Measurements from ENCODE around the gene SERPINB3.

SERPINB3 gene

GRCh38 chr18:63697097-63697660 is 35.5 kb upstream of the SERPINB3 start:
- TF ChIP-seq, protein P1, sequence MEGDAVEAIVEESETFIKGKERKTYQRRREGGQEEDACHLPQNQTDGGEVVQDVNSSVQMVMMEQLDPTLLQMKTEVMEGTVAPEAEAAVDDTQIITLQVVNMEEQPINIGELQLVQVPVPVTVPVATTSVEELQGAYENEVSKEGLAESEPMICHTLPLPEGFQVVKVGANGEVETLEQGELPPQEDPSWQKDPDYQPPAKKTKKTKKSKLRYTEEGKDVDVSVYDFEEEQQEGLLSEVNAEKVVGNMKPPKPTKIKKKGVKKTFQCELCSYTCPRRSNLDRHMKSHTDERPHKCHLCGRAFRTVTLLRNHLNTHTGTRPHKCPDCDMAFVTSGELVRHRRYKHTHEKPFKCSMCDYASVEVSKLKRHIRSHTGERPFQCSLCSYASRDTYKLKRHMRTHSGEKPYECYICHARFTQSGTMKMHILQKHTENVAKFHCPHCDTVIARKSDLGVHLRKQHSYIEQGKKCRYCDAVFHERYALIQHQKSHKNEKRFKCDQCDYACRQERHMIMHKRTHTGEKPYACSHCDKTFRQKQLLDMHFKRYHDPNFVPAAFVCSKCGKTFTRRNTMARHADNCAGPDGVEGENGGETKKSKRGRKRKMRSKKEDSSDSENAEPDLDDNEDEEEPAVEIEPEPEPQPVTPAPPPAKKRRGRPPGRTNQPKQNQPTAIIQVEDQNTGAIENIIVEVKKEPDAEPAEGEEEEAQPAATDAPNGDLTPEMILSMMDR (IDR thresholded peaks at IDR 0.05; ENCODE audit: control extremely low read depth, extremely low read depth, low read depth, missing control alignments) = no peak
- DNase-seq (ENCODE audit: extremely low spot score) = no peak
- CTCF ChIA-PET = no interaction called here
- POLR2A ChIA-PET = no interaction called here

DNA sequence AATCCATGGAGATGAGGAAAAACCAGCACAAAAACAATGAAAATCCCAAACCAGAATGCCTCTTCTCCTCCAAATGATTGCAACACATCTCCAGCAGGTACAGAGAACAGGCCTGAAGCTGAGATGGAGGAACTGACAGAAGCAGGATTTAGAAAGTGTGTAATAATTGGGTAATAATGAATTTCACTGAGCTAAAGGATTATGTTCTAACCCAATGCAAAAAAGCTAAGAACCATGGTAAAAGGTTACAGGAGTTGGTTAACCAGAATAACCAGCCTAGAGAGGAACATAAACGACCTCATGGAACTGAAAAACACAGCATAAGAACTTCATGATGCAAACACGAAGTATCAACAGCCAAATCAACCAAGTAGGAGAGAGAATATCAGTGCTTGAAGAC is 27.4 kb upstream of the SERPINB3 start:
- no peak for DNase-seq (ENCODE audit: extremely low spot score)
- ChIA-PET POLR2A (no interaction called here), CTCF (interaction anchor here (1.3 kb wide), 1 partner anchor 14 kb away, joined by 4 read pairs; no protein-coding TSS in a partner anchor)
- TF ChIP-seq, protein P1 (IDR thresholded peaks at IDR 0.05; ENCODE audit: control extremely low read depth, extremely low read depth, low read depth, missing control alignments) = no peak

DNA sequence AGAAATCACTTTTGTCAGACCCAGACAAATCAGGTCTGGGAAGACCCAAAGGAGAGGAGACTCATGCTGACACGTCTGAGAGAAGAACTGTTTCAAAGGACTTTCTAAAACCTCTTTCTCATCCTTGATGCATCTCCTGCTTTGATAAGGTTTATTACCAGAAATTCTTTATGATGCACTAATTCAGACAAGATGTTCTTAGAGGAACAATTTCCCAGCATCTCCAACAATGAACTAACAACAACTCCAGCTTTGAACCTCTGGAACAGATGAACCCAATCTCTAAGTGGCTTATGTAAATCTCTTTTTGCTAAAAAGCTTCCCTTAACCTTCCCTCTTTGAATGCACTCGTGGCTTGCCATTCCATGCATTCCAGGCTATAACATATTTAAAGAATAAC is 25.2 kb upstream of the SERPINB3 start:
- POLR2A ChIA-PET = no interaction called here
- no peak for DNase-seq (ENCODE audit: extremely low spot score)
- CTCF ChIA-PET = no interaction called here
- TF ChIP-seq, protein P1 (IDR thresholded peaks at IDR 0.05; ENCODE audit: control extremely low read depth, extremely low read depth, low read depth, missing control alignments) = no peak

- TF ChIP-seq, protein P1 (IDR thresholded peaks at IDR 0.05; ENCODE audit: control extremely low read depth, extremely low read depth, low read depth, missing control alignments) = no peak
- DNase-seq (ENCODE audit: extremely low spot score) = no peak
- POLR2A ChIA-PET = no interaction called here
- CTCF ChIA-PET = interaction anchor here (1.0 kb wide), 1 partner anchor 21 kb away, joined by 3 read pairs; no protein-coding TSS in a partner anchor
Observed at GRCh38 chr18:63684718-63685117, 23.0 kb upstream of the SERPINB3 start.

DNA sequence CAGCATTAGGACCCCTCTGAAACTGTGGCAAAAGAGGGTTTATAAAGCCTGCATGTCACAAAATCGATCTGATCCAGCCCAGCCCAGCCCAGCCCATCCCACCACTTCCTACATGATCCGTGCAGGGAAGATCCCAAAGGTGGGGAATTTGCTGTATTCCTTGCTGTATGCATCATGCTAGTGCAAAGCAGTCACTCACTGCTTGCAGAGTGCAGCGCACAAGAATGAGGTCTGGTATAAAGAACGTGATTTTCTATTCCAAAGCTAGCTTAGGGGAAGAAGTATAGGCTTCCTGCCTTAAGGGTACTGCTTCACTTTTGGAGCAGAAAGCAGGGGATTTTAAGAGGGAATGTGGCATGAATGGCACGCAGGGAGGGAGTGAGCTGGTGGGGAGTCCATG is 22.2 kb upstream of the SERPINB3 start:
- DNase-seq (ENCODE audit: extremely low spot score) = no peak

DNA sequence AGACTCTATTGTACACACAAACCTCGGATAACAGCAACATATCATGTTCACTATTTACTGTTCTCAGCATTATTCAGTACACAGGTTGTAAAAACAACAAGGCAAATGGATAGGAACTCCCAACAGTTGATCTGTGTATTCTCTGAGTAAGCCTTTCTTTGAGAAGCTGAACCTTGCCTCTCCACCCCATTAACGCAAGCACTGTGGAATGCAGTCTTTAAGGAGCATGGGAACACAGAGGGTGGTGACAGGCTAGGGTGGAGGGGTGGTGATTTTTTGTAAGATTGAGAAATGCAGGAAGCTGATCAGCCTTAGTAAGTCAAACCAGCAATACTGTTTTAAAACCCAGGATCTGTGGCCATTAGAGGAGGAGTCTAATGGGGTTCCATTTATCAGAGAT is 21.5 kb upstream of the SERPINB3 start:
- ChIA-PET CTCF (no interaction called here), POLR2A (no interaction called here)
- TF ChIP-seq, protein P1 (IDR thresholded peaks at IDR 0.05; ENCODE audit: control extremely low read depth, extremely low read depth, low read depth, missing control alignments) = no peak
- DNase-seq (ENCODE audit: extremely low spot score) = no peak

More for the DNA sequence above, 22.2 kb upstream of the SERPINB3 start:
- CTCF ChIA-PET = no interaction called here
- POLR2A ChIA-PET = no interaction called here
- TF ChIP-seq, protein P1 (IDR thresholded peaks at IDR 0.05; ENCODE audit: control extremely low read depth, extremely low read depth, low read depth, missing control alignments) = no peak

Measured in GM10248 (cell line).